Right cardiac atrium (tissue), 5 donors: ENCODE data around the gene NPFFR2. TPM values are rescaled to one million over a fixed set of nuclear protein-coding genes. Genes with fewer than 3 reads are reported as not detected.

ENCODE experiments used
- ATAC-seq, 2 donors: fragments of 200-7000 bp; cut with Tn5 transposase; one replicate each; pipeline versions ENCODE4 v1.8.0 to v1.9.1; 2020; ENCODE audit warnings: moderate library complexity in 2 of 2, mild to moderate bottlenecking in 1 of 2
- DNase-seq, 3 donors: peaks; one replicate each; pipeline ENCODE4 v3.0.0-alpha.2; 2020
- H3K27ac ChIP-seq: one replicate; pipeline ENCODE4 v1.5.1; 2013; ENCODE audit warnings: mild to moderate bottlenecking, low read length, control low read depth, moderate library complexity
- H3K27me3 ChIP-seq: one replicate; pipeline ENCODE4 v1.6.1; 2013; ENCODE audit not compliant: control insufficient read depth, insufficient read depth
- H3K4me1 ChIP-seq: one replicate; pipeline ENCODE4 v1.6.1; 2013; ENCODE audit warnings: low read length; ENCODE audit not compliant: control insufficient read depth, insufficient read depth
- H3K4me3 ChIP-seq: one replicate; pipeline ENCODE4 v1.5.1; 2013; ENCODE audit warnings: low read length, control low read depth
- H3K9me3 ChIP-seq: one replicate; pipeline ENCODE4 v1.6.1; 2013; ENCODE audit warnings: low read length; ENCODE audit not compliant: control insufficient read depth
- WGBS: extraction: QIAGEN DNeasy Blood & Tissue Kit; methylation state at CpG from one replicate; pipeline ENCODE4 v1.1.7; 2013; 5-methylcytosine and 5-hydroxymethylcytosine counted together
- intact Hi-C, 4 donors: fragments of 100-400 bp; cut with DNase I; formaldehyde crosslinking; loops; one replicate each; pipeline versions ENCODE4 v1.11.0 to v1.14.0; 2022 to 2023
- long read RNA-seq, 4 donors: library from polyadenylated mRNA; unstranded; transcript quantifications; one replicate each; pipeline ENCODE4 v2.0.0, GENCODE V29; 2020 to 2021
- polyA plus RNA-seq: library from polyadenylated mRNA; stranded (reverse); fragments of 200-250 nt; gene quantifications from one replicate; pipeline ENCODE4 v1.2.3, GENCODE V29; 2013
- total RNA-seq, 4 donors: library from RNA; stranded (reverse); fragmentation: NEBNext Ultra II Directional; extraction: Animal tissue kit (Norgen Biotek cat#: 25700); gene quantifications; one replicate each; pipeline ENCODE4 v1.2.1, GENCODE V29; 2021
- donor health status: healthy with polysubstance abuse.
- donor health status: DM: no; HTN: yes; CAD: no.
- donor health status: DM: no; HTN: no; CAD: no.
- donor health status: DM: no; HTN: yes; CAD: no; lungs with severe emphysema.
- donor health status: DM: yes; HTN: yes; CAD: no.

The NPFFR2 gene
- total RNA-seq (not detected), polyA plus RNA-seq (not detected)
- long read RNA-seq, donor 1 = 0 reads
- long read RNA-seq, donor 2 = 0 reads
- long read RNA-seq, donor 3, partial matches to known transcripts = 0 of 1 reads
- long read RNA-seq, donor 3, other reads (novel, unspliced or antisense) = 0 of 1 reads
- long read RNA-seq, donor 4 = 0 reads

GRCh38 chr4:72031868-72032608 is at the start of gene NPFFR2:
Gene NPFFR2, plus strand, starts transcription at chr4:72032000. Its CDS starts 96,592 bp downstream, at chr4:72128592.
- WGBS = 17% methylated on average over 36 of the region's 36 CpGs
- ATAC-seq = peak; percentile 64 to 70

GRCh38 chr4:71992571-71993312 is 39.1 kb upstream of the NPFFR2 start:
- H3K4me1 ChIP-seq = no peaks in the 10 kb centered on the region
- intact Hi-C loops = no loop called here
- no peak overlapping the region for H3K27ac ChIP-seq
- 52% methylated on average over 2 of the region's 2 CpGs for WGBS
- H3K9me3 ChIP-seq = no peaks in the 10 kb centered on the region
- no peaks in the 10 kb centered on the region for H3K27me3 ChIP-seq
- H3K4me3 ChIP-seq = no peak overlapping the region
- DNase-seq (no peak), ATAC-seq (no peak)

More at GRCh38 chr4:72031868-72032608, at the start of gene NPFFR2:
- Histone ChIP-seq H3K4me1 (no peaks in the 10 kb centered on the region), H3K27ac (no peak within 1 kb of the TSS), H3K4me3 (no peak within 1 kb of the TSS), H3K9me3 (no peaks in the 10 kb centered on the region), H3K27me3 (no peaks in the 10 kb centered on the region)
- DNase-seq = peak; percentile 24 to 65 (median 57)
- intact Hi-C loops = no loop called here

- ATAC-seq (no peak), DNase-seq (no peak)
- Histone ChIP-seq H3K27me3 (no peaks in the 10 kb centered on the region), H3K27ac (no peak overlapping the region), H3K9me3 (no peaks in the 10 kb centered on the region), H3K4me3 (no peak overlapping the region), H3K4me1 (no peaks in the 10 kb centered on the region)
- intact Hi-C loops = no loop called here
- WGBS = 81% methylated on average over 1 of the region's 1 CpG
Measured at GRCh38 chr4:71994559-71994958, 37.2 kb upstream of the NPFFR2 start.

- intact Hi-C loops = no loop called here
- WGBS = 86% methylated on average over 1 of the region's 1 CpG
Measured at GRCh38 chr4:71995297-71995696, 36.5 kb upstream of the NPFFR2 start.

GRCh38 chr4:72006586-72006985 is 25.2 kb upstream of the NPFFR2 start:
- Histone ChIP-seq H3K9me3 (no peaks in the 10 kb centered on the region), H3K4me3 (no peak overlapping the region), H3K27ac (no peak overlapping the region), H3K4me1 (no peaks in the 10 kb centered on the region), H3K27me3 (no peaks in the 10 kb centered on the region)
- DNase-seq (no peak), ATAC-seq (no peak)
- 72% methylated on average over 2 of the region's 2 CpGs for WGBS
- intact Hi-C loops = no loop called here

More at GRCh38 chr4:71995297-71995696, 36.5 kb upstream of the NPFFR2 start:
- H3K27me3 ChIP-seq = no peaks in the 10 kb centered on the region
- H3K4me1 ChIP-seq = no peaks in the 10 kb centered on the region
- no peak for DNase-seq
- ATAC-seq = no peak
- no peaks in the 10 kb centered on the region for H3K9me3 ChIP-seq
- no peak overlapping the region for H3K27ac ChIP-seq
- H3K4me3 ChIP-seq = no peak overlapping the region

- intact Hi-C loops = no loop called here
- ATAC-seq (no peak), DNase-seq (no peak)
- no peak overlapping the region for H3K4me3 ChIP-seq
- H3K4me1 ChIP-seq = no peaks in the 10 kb centered on the region
- no peak overlapping the region for H3K27ac ChIP-seq
- H3K27me3 ChIP-seq = no peaks in the 10 kb centered on the region
- no peaks in the 10 kb centered on the region for H3K9me3 ChIP-seq
Measured at GRCh38 chr4:72011906-72012305, 19.9 kb upstream of the NPFFR2 start.

- no peak for ATAC-seq
- no peak overlapping the region for H3K4me3 ChIP-seq
- H3K27ac ChIP-seq = no peak overlapping the region
- no peaks in the 10 kb centered on the region for H3K4me1 ChIP-seq
- intact Hi-C loops = no loop called here
- H3K27me3 ChIP-seq = no peaks in the 10 kb centered on the region
- H3K9me3 ChIP-seq = no peaks in the 10 kb centered on the region
- WGBS = 65% methylated on average over 3 of the region's 3 CpGs
- no peak for DNase-seq
Measured at GRCh38 chr4:72016011-72016410, 15.8 kb upstream of the NPFFR2 start.

- H3K27me3 ChIP-seq = no peaks in the 10 kb centered on the region
- no peak for ATAC-seq
- no peak overlapping the region for H3K27ac ChIP-seq
- H3K4me3 ChIP-seq = no peak overlapping the region
- WGBS = 56% methylated on average over 3 of the region's 3 CpGs
- intact Hi-C loops = no loop called here
- H3K4me1 ChIP-seq = no peaks in the 10 kb centered on the region
- no peaks in the 10 kb centered on the region for H3K9me3 ChIP-seq
- no peak for DNase-seq
Measured at GRCh38 chr4:72019688-72020087, 12.1 kb upstream of the NPFFR2 start.

- 85% methylated on average over 1 of the region's 1 CpG for WGBS
- Histone ChIP-seq H3K4me3 (no peak overlapping the region), H3K4me1 (no peaks in the 10 kb centered on the region), H3K27ac (no peak overlapping the region), H3K9me3 (no peaks in the 10 kb centered on the region), H3K27me3 (no peaks in the 10 kb centered on the region)
- DNase-seq (no peak), ATAC-seq (no peak)
- intact Hi-C loops = no loop called here
Measured at GRCh38 chr4:72022553-72022952, 9.2 kb upstream of the NPFFR2 start.

- intact Hi-C loops = no loop called here
- no peak overlapping the region for H3K4me3 ChIP-seq
- no peaks in the 10 kb centered on the region for H3K27me3 ChIP-seq
- ATAC-seq (no peak), DNase-seq (no peak)
- H3K9me3 ChIP-seq = no peaks in the 10 kb centered on the region
- H3K27ac ChIP-seq = no peak overlapping the region
- H3K4me1 ChIP-seq = no peaks in the 10 kb centered on the region
Measured at GRCh38 chr4:72055566-72055965, 23.8 kb downstream of the NPFFR2 start.

- Histone ChIP-seq H3K9me3 (no peaks in the 10 kb centered on the region), H3K4me3 (no peak overlapping the region), H3K27me3 (no peaks in the 10 kb centered on the region), H3K4me1 (no peaks in the 10 kb centered on the region), H3K27ac (no peak overlapping the region)
- WGBS = 79% methylated on average over 2 of the region's 2 CpGs
- ATAC-seq (no peak), DNase-seq (no peak)
- intact Hi-C loops = no loop called here
Measured at GRCh38 chr4:72063726-72064125, 31.9 kb downstream of the NPFFR2 start.
